ENCODE data around the gene SAP25. TPM values are rescaled to one million over a fixed set of nuclear protein-coding genes. Genes with fewer than 3 reads are reported as not detected.

Gene SAP25
- total RNA-seq, 6 experiments from 2014 or later: 0.53 to 4.5 (median 2.2) TPM; not detected in 2

GRCh38 chr7:100575746-100576383, 2.2 kb upstream of the SAP25 start:
- ATAC-seq (peak in 2 of 4 donors; percentile 0 to 3), DNase-seq (peak in 1 of 3 donors; percentile 62)
- Histone ChIP-seq H3K36me3 (peaks cover 0 to 51% (median 8%) of the 10 kb centered on the region in 4 donors), H3K4me3 (no peak overlapping the region), H3K27me3 (no peaks in the 10 kb centered on the region), H3K27ac (peak overlapping the region in 2 of 3 donors; percentile 37 to 72), H3K4me1 (peaks cover 0 to 11% (median 3%) of the 10 kb centered on the region in 4 donors), H3K9me3 (no peaks in the 10 kb centered on the region)
- intact Hi-C loops (cut with DNase I): no loop called here
- 87% methylated on average over 6 of the region's 17 CpGs for WGBS (ENCODE audit: insufficient coverage, low coverage, low lambda C conversion rate, missing lambda C conversion rate)
- TF ChIP-seq POLR2A (IDR thresholded peaks at IDR 0.05): no peak
- no peak for TF ChIP-seq CTCF (IDR thresholded peaks at IDR 0.05)

GRCh38 chr7:100575206-100575631, 1.5 kb upstream of the SAP25 start:
- Histone ChIP-seq H3K27ac (peak overlapping the region in 2 of 3 donors; percentile 72 to 85), H3K36me3 (peaks cover 0 to 49% (median 7%) of the 10 kb centered on the region in 4 donors), H3K27me3 (no peaks in the 10 kb centered on the region), H3K9me3 (no peaks in the 10 kb centered on the region), H3K4me1 (peaks cover 0 to 16% (median 5%) of the 10 kb centered on the region in 4 donors), H3K4me3 (no peak overlapping the region)
- WGBS (ENCODE audit: insufficient coverage, low coverage, low lambda C conversion rate, missing lambda C conversion rate): 35% methylated on average over 5 of the region's 14 CpGs
- ATAC-seq (peak; percentile 19 to 80 (median 48)), DNase-seq (peak; percentile 49 to 96 (median 93))
- intact Hi-C loops (cut with DNase I): no loop called here
- peak in 1 of 4 donors; percentile 8 for TF ChIP-seq CTCF (IDR thresholded peaks at IDR 0.05)
- peak; percentile 33 for TF ChIP-seq POLR2A (IDR thresholded peaks at IDR 0.05)

DNA sequence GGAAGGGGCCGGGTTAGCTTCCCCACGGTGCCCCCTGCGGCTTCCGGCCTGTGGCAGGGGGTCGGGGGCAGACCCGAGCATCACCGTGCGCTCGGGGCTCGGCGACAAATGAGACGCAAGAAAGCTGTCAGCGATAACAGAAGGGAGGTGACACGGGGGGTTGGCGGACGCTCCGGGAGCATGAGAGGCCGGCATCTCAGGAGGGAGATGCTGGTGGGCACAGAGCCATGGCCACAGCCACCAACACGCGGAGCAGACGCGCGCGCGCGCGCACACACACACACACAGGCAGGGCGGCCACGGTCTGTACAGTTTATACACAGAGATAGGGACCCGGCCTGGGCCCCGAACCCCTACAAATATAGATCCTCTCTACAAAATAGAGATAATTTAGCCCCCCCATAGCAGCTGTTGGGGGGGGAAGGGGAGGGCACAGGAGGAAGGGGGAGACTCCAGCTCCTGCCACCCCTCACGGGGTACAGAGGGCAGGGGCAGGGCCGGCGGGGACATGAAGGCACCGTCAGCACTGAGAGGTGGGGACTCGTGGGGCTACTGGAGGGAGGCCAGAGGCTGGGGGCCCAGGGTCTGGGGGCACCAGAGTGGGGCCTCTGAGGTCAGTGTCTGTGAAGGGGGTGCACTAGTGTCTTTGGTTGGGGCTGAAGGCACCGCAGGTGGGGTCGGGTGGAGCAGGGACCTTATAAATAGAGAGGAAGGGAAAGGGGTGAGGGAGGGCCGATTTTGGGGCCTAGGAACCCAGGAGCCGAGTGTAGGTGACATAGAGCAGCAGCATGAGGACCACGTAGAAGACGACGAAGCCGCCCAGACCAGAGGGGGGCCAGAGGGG, 884 bp upstream of the SAP25 start:
- Histone ChIP-seq H3K36me3 (peaks cover 0 to 44% (median 7%) of the 10 kb centered on the region in 4 donors), H3K27me3 (no peaks in the 10 kb centered on the region), H3K27ac (peak overlapping the region in 2 of 3 donors; percentile 72 to 85), H3K9me3 (no peaks in the 10 kb centered on the region), H3K4me3 (no peak overlapping the region), H3K4me1 (peaks cover 0 to 16% (median 6%) of the 10 kb centered on the region in 4 donors)
- DNase-seq (peak in 1 of 3 donors; percentile 58), ATAC-seq (no peak)
- TF ChIP-seq POLR2A (IDR thresholded peaks at IDR 0.05) (no peak), CTCF (IDR thresholded peaks at IDR 0.05) (no peak)
- intact Hi-C loops (cut with DNase I): loop anchor here in 1 of 2 donors (5.0 kb wide), 1 partner anchor 118 kb away; the partner anchor contains the start of gene GIGYF1
- 85% methylated on average over 28 of the region's 44 CpGs for WGBS (ENCODE audit: insufficient coverage, low coverage, low lambda C conversion rate, missing lambda C conversion rate)

DNA sequence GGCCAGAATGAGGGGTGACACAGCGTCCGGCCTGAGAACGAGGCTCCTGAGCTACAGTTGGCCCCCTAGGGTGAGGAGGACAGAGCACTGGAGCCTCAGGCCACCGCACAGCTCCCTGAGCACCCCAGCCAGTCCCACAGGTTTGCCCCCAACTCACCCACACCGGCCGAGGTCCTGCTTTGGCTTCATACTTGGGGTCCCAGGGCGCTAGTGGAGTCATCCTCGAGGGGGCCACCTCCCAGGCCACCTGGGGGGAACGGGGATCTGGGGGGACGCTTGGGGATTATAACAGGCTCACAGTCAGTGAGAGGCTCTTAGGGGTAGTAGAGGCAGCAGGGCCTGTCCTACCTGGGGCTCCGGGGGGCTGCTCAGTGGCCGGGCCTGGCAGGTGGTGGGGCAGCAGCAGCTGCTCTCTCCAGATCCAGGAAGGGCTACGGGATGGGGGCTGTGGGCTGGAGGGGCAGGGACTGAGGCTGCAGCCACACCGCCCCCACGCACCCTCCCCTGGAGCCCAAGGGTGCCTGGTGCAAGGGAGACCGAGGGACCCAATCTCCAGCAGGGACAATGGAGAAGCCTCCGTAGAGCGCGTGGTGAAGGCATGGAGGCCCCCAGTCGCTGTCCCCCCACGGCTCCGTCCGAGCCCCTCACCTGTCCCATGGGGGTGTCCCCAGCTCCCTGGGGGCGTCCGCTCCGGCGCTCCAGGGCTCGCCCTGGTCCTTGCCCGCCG, 588 bp downstream of the SAP25 start:
- H3K27ac ChIP-seq: no peak overlapping the region
- no peak for ATAC-seq
- H3K36me3 ChIP-seq: peaks cover 0 to 31% (median 4%) of the 10 kb centered on the region in 4 donors
- no peak overlapping the region for H3K4me3 ChIP-seq
- H3K4me1 ChIP-seq: peaks cover 0 to 27% (median 12%) of the 10 kb centered on the region in 4 donors
- intact Hi-C loops (cut with DNase I): loop anchor here in 1 of 2 donors (5.0 kb wide), 1 partner anchor 119 kb away; the partner anchor contains the start of gene GIGYF1
- no peaks in the 10 kb centered on the region for H3K27me3 ChIP-seq
- H3K9me3 ChIP-seq: no peaks in the 10 kb centered on the region
- peak; percentile 12 for TF ChIP-seq POLR2A (IDR thresholded peaks at IDR 0.05)
- no peak for TF ChIP-seq CTCF (IDR thresholded peaks at IDR 0.05)
- DNase-seq: no peak
- WGBS (ENCODE audit: insufficient coverage, low coverage, low lambda C conversion rate, missing lambda C conversion rate): 52% methylated on average over 3 of the region's 30 CpGs
